ENCODE data around the gene CNTNAP4. TPM values are rescaled to one million over a fixed set of nuclear protein-coding genes. Genes with fewer than 3 reads are reported as not detected.

The CNTNAP4 gene
- total RNA-seq, 1 donor from 2014 or later, result not detected

DNA sequence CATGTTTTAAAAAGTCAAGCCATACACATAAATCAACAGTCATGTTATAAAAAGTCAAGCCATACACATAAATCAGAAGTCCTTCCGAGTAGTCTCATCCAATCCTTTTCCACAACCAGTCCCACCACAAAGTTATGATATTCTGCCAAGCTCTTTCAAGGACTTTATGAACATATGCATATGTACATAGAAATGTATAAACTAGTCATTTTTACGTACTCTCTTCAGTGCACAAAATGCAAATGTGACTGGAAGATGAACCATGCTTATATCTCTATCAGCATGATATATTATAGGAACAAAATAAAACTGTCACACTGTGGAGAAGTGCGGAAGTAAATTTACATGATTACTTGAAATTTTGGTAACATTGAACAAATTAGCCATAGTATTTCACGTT is 200.9 kb downstream of the CNTNAP4 start:
- Histone ChIP-seq H3K27me3 (ENCODE audit: control insufficient read depth, insufficient read depth, low read length) (no peaks in the 10 kb centered on the region), H3K4me3 (ENCODE audit: low read depth, low read length) (no peak overlapping the region), H3K36me3 (ENCODE audit: control insufficient read depth, insufficient read depth, low read length) (no peaks in the 10 kb centered on the region)
- TF ChIP-seq, protein P1, sequence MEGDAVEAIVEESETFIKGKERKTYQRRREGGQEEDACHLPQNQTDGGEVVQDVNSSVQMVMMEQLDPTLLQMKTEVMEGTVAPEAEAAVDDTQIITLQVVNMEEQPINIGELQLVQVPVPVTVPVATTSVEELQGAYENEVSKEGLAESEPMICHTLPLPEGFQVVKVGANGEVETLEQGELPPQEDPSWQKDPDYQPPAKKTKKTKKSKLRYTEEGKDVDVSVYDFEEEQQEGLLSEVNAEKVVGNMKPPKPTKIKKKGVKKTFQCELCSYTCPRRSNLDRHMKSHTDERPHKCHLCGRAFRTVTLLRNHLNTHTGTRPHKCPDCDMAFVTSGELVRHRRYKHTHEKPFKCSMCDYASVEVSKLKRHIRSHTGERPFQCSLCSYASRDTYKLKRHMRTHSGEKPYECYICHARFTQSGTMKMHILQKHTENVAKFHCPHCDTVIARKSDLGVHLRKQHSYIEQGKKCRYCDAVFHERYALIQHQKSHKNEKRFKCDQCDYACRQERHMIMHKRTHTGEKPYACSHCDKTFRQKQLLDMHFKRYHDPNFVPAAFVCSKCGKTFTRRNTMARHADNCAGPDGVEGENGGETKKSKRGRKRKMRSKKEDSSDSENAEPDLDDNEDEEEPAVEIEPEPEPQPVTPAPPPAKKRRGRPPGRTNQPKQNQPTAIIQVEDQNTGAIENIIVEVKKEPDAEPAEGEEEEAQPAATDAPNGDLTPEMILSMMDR (IDR thresholded peaks at IDR 0.05; ENCODE audit: insufficient read depth, low read length, poor library complexity, severe bottlenecking), result no peak
- no peak for DNase-seq (ENCODE audit: low read depth)

DNA sequence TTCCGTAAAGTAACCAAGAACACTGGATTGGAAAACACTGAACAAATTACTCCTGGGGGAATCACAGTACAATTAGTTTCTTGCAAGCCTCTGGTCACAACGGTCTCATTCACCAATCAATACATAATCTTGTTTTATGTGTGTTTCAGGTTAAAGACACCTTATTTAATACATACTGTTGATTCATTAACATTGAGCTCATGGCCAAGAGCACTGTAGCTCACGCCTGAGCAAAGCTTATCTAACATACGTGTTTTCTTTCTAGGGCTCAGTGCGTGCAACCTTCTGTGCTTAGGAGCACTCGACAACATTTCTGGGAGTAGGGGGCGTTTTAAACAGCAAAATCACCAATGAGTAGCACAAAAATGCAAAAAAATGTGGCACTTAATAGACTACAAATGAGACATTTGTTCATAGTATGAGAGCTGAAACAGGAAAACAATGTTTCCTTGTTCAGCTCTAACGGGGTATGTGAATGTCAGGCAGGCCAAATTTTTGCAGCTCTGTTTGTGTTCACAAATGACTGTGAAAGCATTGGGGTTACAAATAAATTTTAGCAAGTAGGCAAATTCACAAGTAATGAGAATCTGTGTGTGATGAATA is 206.2 kb downstream of the CNTNAP4 start:
- H3K27me3 ChIP-seq (ENCODE audit: control insufficient read depth, insufficient read depth, low read length), result no peaks in the 10 kb centered on the region
- TF ChIP-seq, protein P1 (IDR thresholded peaks at IDR 0.05; ENCODE audit: insufficient read depth, low read length, poor library complexity, severe bottlenecking), result no peak
- H3K36me3 ChIP-seq (ENCODE audit: control insufficient read depth, insufficient read depth, low read length), result no peaks in the 10 kb centered on the region
- no peak for DNase-seq (ENCODE audit: low read depth)
- H3K4me3 ChIP-seq (ENCODE audit: low read depth, low read length), result no peak overlapping the region

DNA sequence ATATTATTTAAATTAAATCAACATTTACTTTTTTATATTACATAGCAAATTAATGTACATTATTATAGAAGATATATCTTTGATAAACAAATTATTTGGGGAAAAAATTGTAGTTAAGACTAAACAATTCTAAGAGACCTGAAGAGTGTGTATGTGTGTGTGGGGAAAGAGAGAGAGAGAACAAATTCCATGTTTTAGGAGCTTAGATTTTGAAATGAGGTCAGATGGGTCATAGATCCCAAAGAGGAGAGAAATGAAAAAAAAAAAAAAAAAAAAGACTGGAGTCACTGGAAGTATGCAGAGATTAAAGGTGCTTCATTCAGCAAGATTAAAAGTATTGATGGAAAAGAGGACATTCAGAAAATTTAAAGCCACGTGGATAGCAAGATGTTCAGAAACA is 206.8 kb downstream of the CNTNAP4 start:
- DNase-seq (ENCODE audit: low read depth), result no peak
- H3K27me3 ChIP-seq (ENCODE audit: control insufficient read depth, insufficient read depth, low read length), result no peaks in the 10 kb centered on the region
- H3K36me3 ChIP-seq (ENCODE audit: control insufficient read depth, insufficient read depth, low read length), result no peaks in the 10 kb centered on the region
- TF ChIP-seq, protein P1 (IDR thresholded peaks at IDR 0.05; ENCODE audit: insufficient read depth, low read length, poor library complexity, severe bottlenecking), result no peak
- H3K4me3 ChIP-seq (ENCODE audit: low read depth, low read length), result no peak overlapping the region

DNA sequence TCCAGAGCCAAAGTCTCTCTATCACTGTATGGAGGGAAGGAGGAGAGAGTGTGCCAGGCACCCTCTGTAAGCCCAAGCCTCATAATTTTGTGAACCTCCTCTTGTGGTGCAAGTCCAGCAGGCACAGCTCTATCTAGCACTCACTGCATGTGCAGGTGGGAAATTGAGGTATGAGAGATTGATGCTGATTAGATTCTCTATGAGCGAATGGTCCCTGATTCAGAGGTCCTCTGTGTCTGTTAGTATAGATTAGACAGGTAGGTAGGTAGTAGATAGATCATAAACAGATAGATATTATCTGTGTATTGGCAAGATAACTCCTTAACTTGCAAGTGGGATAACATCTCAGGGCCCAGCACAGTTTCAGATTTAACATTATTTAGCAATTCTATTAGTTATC is 209.5 kb downstream of the CNTNAP4 start:
- no peaks in the 10 kb centered on the region for H3K27me3 ChIP-seq (ENCODE audit: control insufficient read depth, insufficient read depth, low read length)
- TF ChIP-seq, protein P1 (IDR thresholded peaks at IDR 0.05; ENCODE audit: insufficient read depth, low read length, poor library complexity, severe bottlenecking), result no peak
- H3K4me3 ChIP-seq (ENCODE audit: low read depth, low read length), result no peak overlapping the region
- no peak for DNase-seq (ENCODE audit: low read depth)
- H3K36me3 ChIP-seq (ENCODE audit: control insufficient read depth, insufficient read depth, low read length), result no peaks in the 10 kb centered on the region

DNA sequence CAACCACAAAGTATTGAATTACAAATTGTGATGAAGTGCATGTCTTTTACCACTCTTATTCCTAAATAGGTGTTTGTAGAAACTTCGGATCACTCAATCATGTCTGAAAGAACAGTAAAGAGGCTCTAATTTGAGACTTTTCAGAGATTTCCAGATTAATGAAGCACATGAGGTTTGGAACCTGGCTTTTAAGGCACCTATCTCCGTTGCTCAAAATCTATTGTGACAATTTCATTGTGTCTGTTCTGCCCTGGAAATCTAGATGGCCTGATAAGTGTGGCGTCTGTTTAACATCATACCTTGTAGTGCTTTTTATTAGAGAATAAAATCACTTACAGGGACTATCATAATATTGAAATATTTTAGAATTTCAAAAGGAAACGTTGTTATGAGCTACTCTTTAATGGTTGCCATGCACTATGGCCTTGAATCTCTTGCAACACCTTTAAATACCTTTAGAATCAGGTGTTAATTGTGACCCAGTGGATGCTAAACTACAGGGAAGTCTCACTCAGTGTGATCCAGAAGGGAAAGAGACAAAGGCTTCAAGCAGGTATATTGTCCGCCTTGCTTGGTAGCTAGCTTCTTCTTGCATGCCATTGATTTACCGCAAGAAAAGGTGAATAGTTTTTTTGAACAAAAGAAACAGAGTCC is 210.3 kb downstream of the CNTNAP4 start:
- Histone ChIP-seq H3K36me3 (ENCODE audit: control insufficient read depth, insufficient read depth, low read length) (no peaks in the 10 kb centered on the region), H3K4me3 (ENCODE audit: low read depth, low read length) (no peak overlapping the region), H3K27me3 (ENCODE audit: control insufficient read depth, insufficient read depth, low read length) (no peaks in the 10 kb centered on the region)
- no peak for DNase-seq (ENCODE audit: low read depth)
- TF ChIP-seq, protein P1 (IDR thresholded peaks at IDR 0.05; ENCODE audit: insufficient read depth, low read length, poor library complexity, severe bottlenecking), result no peak

DNA sequence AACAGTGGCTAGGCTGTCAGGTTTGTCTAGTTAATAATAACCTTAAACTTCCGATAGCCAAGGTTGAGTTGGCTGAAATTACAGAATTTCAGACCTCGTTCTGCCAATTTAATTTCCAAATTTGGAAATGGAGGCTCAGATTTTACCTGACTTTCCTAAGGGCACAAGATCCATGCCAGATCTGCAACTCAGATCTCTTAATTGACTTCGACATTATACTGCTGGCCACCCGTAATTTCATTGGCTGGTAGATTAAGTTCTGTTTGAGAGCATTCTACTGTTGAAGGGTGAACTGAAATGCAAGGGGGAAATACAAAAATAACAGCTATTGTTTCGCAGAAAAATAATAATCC is 210.8 kb downstream of the CNTNAP4 start:
- Histone ChIP-seq H3K36me3 (ENCODE audit: control insufficient read depth, insufficient read depth, low read length) (no peaks in the 10 kb centered on the region), H3K27me3 (ENCODE audit: control insufficient read depth, insufficient read depth, low read length) (no peaks in the 10 kb centered on the region), H3K4me3 (ENCODE audit: low read depth, low read length) (no peak overlapping the region)
- DNase-seq (ENCODE audit: low read depth), result no peak
- TF ChIP-seq, protein P1 (IDR thresholded peaks at IDR 0.05; ENCODE audit: insufficient read depth, low read length, poor library complexity, severe bottlenecking), result no peak

All from kidney epithelial cell (primary cell).